Astrocyte (in vitro differentiated cells and primary cell): ENCODE results near the gene OPN1SW.

Experiments
- CTCF ChIP-seq: IDR thresholded peaks from 2 replicates; pipeline ENCODE4 v1.5.1; 2011; ENCODE audit warnings: low read depth, mild to moderate bottlenecking, inconsistent platforms, low read length, moderate library complexity; ENCODE audit not compliant: insufficient read depth
- EZH2 ChIP-seq: IDR thresholded peaks from 2 replicates; pipeline ENCODE4 v1.6.1; 2012; ENCODE audit warnings: mild to moderate bottlenecking, low read length, inconsistent platforms; ENCODE audit not compliant: insufficient read depth

- no peak for TF ChIP-seq CTCF
- no peak for TF ChIP-seq EZH2
Measured at GRCh38 chr7:128743112-128743772, 32.4 kb downstream of the OPN1SW start.
